Stomach (tissue), 9 donors: ENCODE measurements around the gene KRT33A. TPM values are rescaled to one million over a fixed set of nuclear protein-coding genes. Genes with fewer than 3 reads are reported as not detected.

Experiments used
- DNase-seq, 2 donors: peaks; one replicate each; pipeline versions ENCODE4 v3.0.0 to v3.0.0-alpha.2; 2013 to 2019
- H3K27ac ChIP-seq, 5 donors: fragments of 200-600 bp in 4 of 5; sonication (generic) in 4 of 5; one replicate each; pipeline ENCODE4 v1.5.1; 2013 to 2019; ENCODE audit warnings: mild to moderate bottlenecking in 1 of 5, moderate library complexity in 1 of 5
- H3K27me3 ChIP-seq, 3 donors: fragments of 200-600 bp; sonication (generic); one replicate each; pipeline ENCODE4 v1.5.1; 2017 to 2019; ENCODE audit warnings: mixed run types in 1 of 3
- H3K36me3 ChIP-seq, 4 donors: fragments of 200-600 bp; sonication (generic); 1 replicate in 3 of 4; 2 replicates in 1 of 4; pipeline ENCODE4 v1.5.1; 2016 to 2019
- H3K4me1 ChIP-seq, 4 donors: fragments of 200-600 bp; sonication (generic); one replicate each; pipeline ENCODE4 v1.5.1; 2016 to 2019
- H3K4me3 ChIP-seq, 4 donors: fragments of 200-600 bp; sonication (generic) in 3 of 4; one replicate each; pipeline ENCODE4 v1.5.1; 2016 to 2019; ENCODE audit warnings: mild to moderate bottlenecking in 1 of 4
- H3K9me3 ChIP-seq, 4 donors: fragments of 200-600 bp; sonication (generic); one replicate each; pipeline ENCODE4 v1.5.1; 2016 to 2019
- CTCF ChIP-seq, 7 experiments: fragments of 450-650 bp in 4 of 7; fragments of 200-600 bp in 3 of 7; sonication (generic) in 3 of 7; IDR thresholded peaks; one replicate each; pipeline ENCODE4 v1.5.1; 2016 to 2019; ENCODE audit warnings: antibody characterized with exemption in 7 of 7, control low read depth in 2 of 7, mild to moderate bottlenecking in 1 of 7
- EP300 ChIP-seq: sonication (generic); formaldehyde crosslinking; IDR thresholded peaks from one replicate; pipeline ENCODE4 v1.6.1; 2017; ENCODE audit warnings: antibody characterized with exemption
- POLR2A ChIP-seq, 4 donors: fragments of 450-650 bp; IDR thresholded peaks; one replicate each; pipeline ENCODE4 v1.6.1; 2016; ENCODE audit warnings: antibody characterized with exemption in 4 of 4, control low read depth in 2 of 4, mild to moderate bottlenecking in 1 of 4, moderate library complexity in 1 of 4
- POLR2AphosphoS5 ChIP-seq, 3 donors: sonication (generic); formaldehyde crosslinking; IDR thresholded peaks; one replicate each; pipeline ENCODE4 v1.6.1; 2016; ENCODE audit warnings: antibody characterized with exemption in 3 of 3
- WGBS, 5 donors: extraction: QIAGEN DNeasy Blood & Tissue Kit in 3 of 5; methylation state at CpG; one replicate each; pipeline versions ENCODE4 v1.1.5 to v1.1.7; 2013 to 2018; 5-methylcytosine and 5-hydroxymethylcytosine counted together
- intact Hi-C: fragments of 100-400 bp; cut with DNase I; formaldehyde crosslinking; loops from one replicate; pipeline ENCODE4 v1.15.1; 2023; ENCODE audit warnings: low total_unique reads
- polyA plus RNA-seq, 3 donors: library from polyadenylated mRNA; stranded (reverse); fragments of 200-250 nt; gene quantifications; one replicate each; pipeline ENCODE4 v1.2.3, GENCODE V29; 2013
- total RNA-seq, 5 donors: library from RNA; depleted of rRNA; stranded (reverse); fragments of >200 nt; gene quantifications; one replicate each; pipeline versions ENCODE4 v1.1.0 to v1.2.3, GENCODE V29; 2014 to 2016
- donor health status: healthy with polysubstance abuse.
- donor health status: Bipolar disorder and iron deficiency.
- donor health status: healthy.

The KRT33A gene
- total and polyA plus RNA-seq, 8 donors: 0.45 TPM; not detected in 7

DNA sequence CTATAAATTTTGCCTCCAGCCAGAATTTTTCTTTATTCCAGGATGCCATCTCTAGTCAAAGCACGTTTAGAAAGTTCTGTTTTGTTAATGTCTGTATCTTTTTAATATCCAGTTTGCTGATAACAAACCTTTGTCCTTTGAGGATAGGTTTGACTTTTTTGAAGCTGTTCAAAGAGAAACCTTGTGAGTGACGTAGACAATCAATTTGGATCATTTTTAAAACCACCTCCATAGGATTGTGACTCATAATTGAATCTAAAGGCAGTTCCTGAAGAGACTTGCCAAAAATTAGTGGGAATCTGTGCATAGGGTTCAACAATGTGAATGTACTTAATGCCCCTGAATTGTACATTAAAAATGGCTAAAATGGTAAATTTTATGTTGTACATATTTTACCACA lies 40.9 kb upstream of the KRT33A start:
- Histone ChIP-seq H3K36me3 (no peaks in the 10 kb centered on the region), H3K27ac (no peak overlapping the region), H3K4me1 (no peaks in the 10 kb centered on the region), H3K27me3 (peaks cover 0 to 14% (median 0%) of the 10 kb centered on the region in 3 donors), H3K9me3 (peaks cover 0 to 14% (median 10%) of the 10 kb centered on the region in 4 donors), H3K4me3 (no peak overlapping the region)
- DNase-seq: no peak
- 38 to 53% (median 47%) methylated on average over 2 of the region's 2 CpGs for WGBS, 5 donors
- TF ChIP-seq POLR2A (IDR thresholded peaks at IDR 0.05): no peak
- TF ChIP-seq EP300: no peak
- no peak for TF ChIP-seq CTCF (IDR thresholded peaks at IDR 0.05)
- no peak for TF ChIP-seq POLR2AphosphoS5 (IDR thresholded peaks at IDR 0.05)
- intact Hi-C loops: no loop called here

DNA sequence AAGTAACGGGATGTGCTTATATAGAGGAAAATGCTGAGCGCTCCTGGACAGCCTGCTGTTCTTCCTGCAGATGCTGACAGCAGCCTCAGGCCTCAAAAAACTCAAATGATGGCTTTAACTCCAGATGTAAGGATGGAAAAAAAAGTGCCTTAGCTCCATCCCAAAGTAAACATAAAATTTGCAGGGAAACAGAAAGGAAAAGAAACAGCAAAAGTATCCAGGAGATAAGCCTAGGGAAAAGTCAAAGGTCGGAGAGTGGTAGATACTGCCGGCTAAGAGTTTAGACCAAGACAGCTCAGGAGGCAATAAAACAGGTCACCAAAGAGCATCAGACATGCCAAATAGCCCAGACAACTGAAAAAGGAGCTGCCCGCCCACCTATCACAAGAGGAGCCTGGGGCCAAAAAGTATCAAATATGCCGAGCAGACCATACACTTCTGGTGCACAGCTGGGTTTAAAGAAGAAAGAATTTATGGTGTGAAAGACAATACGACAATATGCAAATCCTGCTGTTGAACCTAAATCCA lies 39.8 kb upstream of the KRT33A start:
- H3K4me3 ChIP-seq: no peak overlapping the region
- 59 to 65% (median 64%) methylated on average over 7 of the region's 7 CpGs for WGBS, 5 donors
- intact Hi-C loops: no loop called here
- TF ChIP-seq POLR2A (IDR thresholded peaks at IDR 0.05): no peak
- no peak for TF ChIP-seq CTCF (IDR thresholded peaks at IDR 0.05)
- no peak for TF ChIP-seq POLR2AphosphoS5 (IDR thresholded peaks at IDR 0.05)
- TF ChIP-seq EP300: no peak
- no peaks in the 10 kb centered on the region for H3K4me1 ChIP-seq
- H3K27ac ChIP-seq: no peak overlapping the region
- H3K36me3 ChIP-seq: no peaks in the 10 kb centered on the region
- peaks cover 0 to 14% (median 0%) of the 10 kb centered on the region in 3 donors for H3K27me3 ChIP-seq
- H3K9me3 ChIP-seq: peaks cover 0 to 23% (median 20%) of the 10 kb centered on the region in 4 donors
- no peak for DNase-seq

DNA sequence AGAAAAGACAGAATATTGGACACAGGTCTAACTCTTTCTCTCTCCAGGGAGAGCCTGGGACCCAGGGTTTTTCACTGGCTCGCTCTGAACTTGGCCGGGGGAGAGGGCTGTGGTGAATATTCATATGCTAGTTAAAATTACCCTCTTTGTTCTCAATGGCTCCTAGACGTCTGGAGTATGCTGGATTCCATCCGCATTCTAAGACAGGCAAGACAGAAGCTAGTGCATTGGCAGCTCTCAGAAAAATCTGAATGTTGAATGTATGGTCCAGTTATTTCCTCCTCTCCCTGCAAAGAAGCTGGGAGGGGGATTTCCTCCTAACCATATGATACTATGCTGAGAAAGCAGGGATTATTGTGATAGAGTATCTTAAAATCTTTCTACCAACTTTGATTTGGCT lies 37.0 kb upstream of the KRT33A start:
- Histone ChIP-seq H3K4me3 (no peak overlapping the region), H3K36me3 (no peaks in the 10 kb centered on the region), H3K9me3 (peaks cover 0 to 23% (median 20%) of the 10 kb centered on the region in 4 donors), H3K27me3 (peaks cover 0 to 17% (median 0%) of the 10 kb centered on the region in 3 donors), H3K4me1 (no peaks in the 10 kb centered on the region), H3K27ac (no peak overlapping the region)
- TF ChIP-seq POLR2AphosphoS5 (IDR thresholded peaks at IDR 0.05) (no peak), EP300 (no peak), POLR2A (IDR thresholded peaks at IDR 0.05) (no peak), CTCF (IDR thresholded peaks at IDR 0.05) (no peak)
- intact Hi-C loops: no loop called here
- no peak for DNase-seq
- 66 to 87% (median 81%) methylated on average over 4 of the region's 4 CpGs for WGBS, 5 donors

GRCh38 chr17:41386227-41386626 lies 35.6 kb upstream of the KRT33A start:
- peaks cover 0 to 23% (median 20%) of the 10 kb centered on the region in 4 donors for H3K9me3 ChIP-seq
- H3K36me3 ChIP-seq: no peaks in the 10 kb centered on the region
- H3K27ac ChIP-seq: no peak overlapping the region
- H3K27me3 ChIP-seq: peaks cover 0 to 21% (median 0%) of the 10 kb centered on the region in 3 donors
- no peak for DNase-seq
- H3K4me3 ChIP-seq: no peak overlapping the region
- intact Hi-C loops: no loop called here
- H3K4me1 ChIP-seq: no peaks in the 10 kb centered on the region
- TF ChIP-seq CTCF (IDR thresholded peaks at IDR 0.05): no peak
- 90 to 100% (median 96%) methylated on average over 1 of the region's 1 CpG for WGBS, 5 donors
